ENCODE results near the gene CARHSP1. TPM values are rescaled to one million over a fixed set of nuclear protein-coding genes. Genes with fewer than 3 reads are reported as not detected.

The CARHSP1 gene
- total RNA-seq, 3 donors from 2014 or later (not counting 1 experiment from before 2014, with no cell fraction given): 59.0 to 70.0 (median 60.1) TPM

Other genes starting within 250 kb of the CARHSP1 start
- gene METTL22, start 247.3 kb downstream of the CARHSP1 start, total RNA-seq: 10 to 100 TPM; 27.1 to 45.8 (median 38.9) TPM
- gene ABAT, start 194.4 kb downstream of the CARHSP1 start, total RNA-seq: 10 to 100 TPM; 11.0 to 13.4 (median 11.3) TPM
- 1 to 10 TPM; 3.0 to 5.2 (median 4.1) TPM for gene TMEM186, start 71.4 kb downstream of the CARHSP1 start, total RNA-seq
- gene PMM2, start 71.2 kb downstream of the CARHSP1 start, total RNA-seq: 10 to 100 TPM; 33.4 to 37.6 (median 36.4) TPM
- gene LITAFD, start 13.3 kb upstream of the CARHSP1 start, total RNA-seq: 1 to 10 TPM in 1 of 3 donors, under 1 TPM in 2; 0.21 to 1.1 (median 0.29) TPM
- gene USP7, start 94.9 kb upstream of the CARHSP1 start, total RNA-seq: 100 to 1,000 TPM; 213 to 268 (median 236) TPM
- 100 to 1,000 TPM; 135 to 145 (median 138) TPM for gene HAPSTR1, start 222.6 kb upstream of the CARHSP1 start, total RNA-seq

Data from natural killer cell (primary cell).